K562 (cell line): ENCODE measurements around the gene TRAIP. TPM values are rescaled to one million over a fixed set of nuclear protein-coding genes. Genes with fewer than 3 reads are reported as not detected.

Experiments used
- ATAC-seq: fragments of 200-7000 bp; cut with Tn5 transposase; 3 replicates; pipeline ENCODE4 v1.9.1; 2020; ENCODE audit warnings: moderate library complexity
- BruUV-seq: library from RNA; stranded (reverse); fragments of 400-500 nt; replicated peaks from 2 replicates; lab custom pipeline; 2021; lab: Mats Ljungman, UMichigan
- CTCF ChIA-PET: fragments of 300-600 bp; formaldehyde crosslinking; extraction: SDS; loops from one replicate; lab custom pipeline; 2021; ENCODE audit warnings: low intra/inter-chr PET ratio; lab: Yijun Ruan, JAX
- POLR2A ChIA-PET: fragments of 300-600, 350-650 bp; sonication (Branson Sonifier 250); formaldehyde crosslinking; extraction: SDS; loops from one replicate; lab custom pipeline; 2021; ENCODE audit warnings: antibody characterized with exemption, inconsistent platforms; lab: Yijun Ruan, JAX
- DNase-seq, 4 experiments: peaks; one replicate each; pipeline versions ENCODE4 v3.0.0 to v3.0.0-alpha.2; 2011 to 2018; ENCODE audit warnings: low spot score in 3 of 4, mixed read lengths in 3 of 4; ENCODE audit errors: extremely low read depth in 1 of 4
- FAIRE-seq: peaks from 2 replicates; lab custom pipeline; 2011; peaks lifted over from hg19 to GRCh38; lab: Jason Lieb, UNC
- H2AFZ ChIP-seq: 2 replicates; pipeline ENCODE4 v1.6.0; 2011; ENCODE audit warnings: low read depth, low read length, control low read depth, inconsistent platforms
- H3K27ac ChIP-seq: fragments of 200-600 bp; 3 replicates; pipeline ENCODE4 v1.8.0; 2011; ENCODE audit warnings: low read depth, mild to moderate bottlenecking, control low read depth, inconsistent platforms, low read length, moderate library complexity, mixed read lengths; ENCODE audit errors: extremely low read depth
- H3K27me3 ChIP-seq, 2 experiments: fragments of 300-600 bp in 1 of 2; 2 replicates in 1 of 2; 3 replicates in 1 of 2; pipeline versions ENCODE4 v1.6.0 to v1.8.0; 2011; ENCODE audit warnings: inconsistent platforms in 2 of 2, low read length in 2 of 2, mild to moderate bottlenecking in 1 of 2, mixed read lengths in 1 of 2, moderate library complexity in 1 of 2; ENCODE audit not compliant: control insufficient read depth in 2 of 2, insufficient read depth in 2 of 2
- H3K36me3 ChIP-seq: fragments of 300-600 bp; 3 replicates; pipeline ENCODE4 v1.8.0; 2011; ENCODE audit warnings: mild to moderate bottlenecking, low read length, inconsistent platforms; ENCODE audit not compliant: control insufficient read depth, insufficient read depth
- H3K4me1 ChIP-seq, 2 experiments: fragments of 200-600 bp in 1 of 2; replicated peaks in 1 of 2; 2 replicates in 1 of 2; 3 replicates in 1 of 2; pipeline versions ENCODE4 v1.5.1 to v1.8.0; 2011; ENCODE audit warnings: inconsistent platforms in 2 of 2, low read length in 2 of 2, mild to moderate bottlenecking in 1 of 2, mixed read lengths in 1 of 2, moderate library complexity in 1 of 2; ENCODE audit not compliant: control insufficient read depth in 2 of 2, insufficient read depth in 2 of 2
- H3K4me2 ChIP-seq: 2 replicates; pipeline ENCODE4 v1.6.1; 2011; ENCODE audit warnings: low read length, control low read depth, inconsistent platforms, mixed read lengths; ENCODE audit not compliant: insufficient read depth
- H3K4me3 ChIP-seq: fragments of 200-600 bp; sonication (generic), shearing (Covaris generic); 2 replicates; pipeline ENCODE4 v1.5.1; 2016; ENCODE audit warnings: control low read depth, inconsistent platforms
- H3K79me2 ChIP-seq: fragments of 200-600 bp; 3 replicates; pipeline ENCODE4 v1.8.0; 2011; ENCODE audit warnings: low read length, inconsistent platforms; ENCODE audit not compliant: control insufficient read depth, insufficient read depth
- H3K9ac ChIP-seq, 2 experiments: 2 replicates each; pipeline versions ENCODE4 v1.6.0 to v1.6.1; 2011; ENCODE audit warnings: low read depth in 2 of 2, low read length in 2 of 2, control low read depth in 1 of 2, inconsistent platforms in 1 of 2, mild to moderate bottlenecking in 1 of 2, mixed read lengths in 1 of 2; ENCODE audit not compliant: insufficient read depth in 1 of 2
- H3K9me1 ChIP-seq: one replicate; pipeline ENCODE4 v1.6.0; 2011; ENCODE audit warnings: inconsistent platforms, mild to moderate bottlenecking, low read length, moderate library complexity; ENCODE audit not compliant: control insufficient read depth, insufficient read depth
- H3K9me3 ChIP-seq: replicated peaks from 2 replicates; pipeline ENCODE4 v1.5.1; 2011; ENCODE audit warnings: low read depth, low read length, inconsistent platforms; ENCODE audit not compliant: control insufficient read depth, insufficient read depth
- H4K20me1 ChIP-seq: replicated peaks from 2 replicates; pipeline ENCODE4 v1.6.1; 2011; ENCODE audit warnings: low read length, inconsistent platforms, mixed read lengths; ENCODE audit not compliant: control insufficient read depth, insufficient read depth
- BRD9 ChIP-seq: fragments of 450-650 bp; IDR thresholded peaks from 2 replicates; pipeline ENCODE4 v1.6.1; 2018; ENCODE audit warnings: low read depth; ENCODE audit not compliant: partially characterized antibody
- CREB1 ChIP-seq, 2 experiments: sonication (generic) in 1 of 2; formaldehyde crosslinking in 1 of 2; IDR thresholded peaks; 2 replicates each; pipeline versions ENCODE4 v1.6.1 to v1.8.0; 2012 to 2022; ENCODE audit warnings: inconsistent platforms in 1 of 2, mild to moderate bottlenecking in 1 of 2, missing genetic modification reagents in 1 of 2, moderate library complexity in 1 of 2
- EHMT2 ChIP-seq: fragments of 450-650 bp; IDR thresholded peaks from 2 replicates; pipeline ENCODE4 v1.6.1; 2018; ENCODE audit warnings: antibody characterized with exemption
- ETS2 ChIP-seq: IDR thresholded peaks from 2 replicates; pipeline ENCODE4 v1.6.1; 2016; ENCODE audit warnings: borderline replicate concordance, missing genetic modification characterization, mild to moderate bottlenecking, moderate library complexity, missing compliant biosample characterization; ENCODE audit not compliant: poor library complexity, severe bottlenecking
- MCM3 ChIP-seq: fragments of 450-650 bp; IDR thresholded peaks from 2 replicates; pipeline ENCODE4 v1.6.1; 2016
- NFRKB ChIP-seq: fragments of 450-650 bp; IDR thresholded peaks from 2 replicates; pipeline ENCODE4 v1.6.1; 2016; ENCODE audit warnings: low read depth
- RBM25 ChIP-seq: fragments of 200-400 bp; formaldehyde crosslinking; IDR thresholded peaks from 2 replicates; pipeline ENCODE4 v1.6.1; 2018; ENCODE audit warnings: low read length, low read depth, moderate library complexity; ENCODE audit not compliant: severe bottlenecking
- RFX1 ChIP-seq: fragments of 450-650 bp; IDR thresholded peaks from 2 replicates; pipeline ENCODE4 v1.6.1; 2016; ENCODE audit warnings: mild to moderate bottlenecking, moderate library complexity
- SAP30 ChIP-seq: fragments of 200-600 bp; sonication (generic); IDR thresholded peaks from 2 replicates; pipeline ENCODE4 v1.6.1; 2012; ENCODE audit warnings: borderline replicate concordance, low read depth, mild to moderate bottlenecking, moderate library complexity, low read length, control low read depth, inconsistent platforms; ENCODE audit not compliant: insufficient read depth, poor library complexity, severe bottlenecking
- SRF ChIP-seq, 2 experiments: fragments of 250-450, 450-650 bp in 1 of 2; sonication (Bioruptor Pico) in 1 of 2; sonication (generic) in 1 of 2; formaldehyde crosslinking; IDR thresholded peaks; 2 replicates each; pipeline versions ENCODE4 v1.5.0 to v1.5.1; 2020 to 2022; ENCODE audit warnings: mild to moderate bottlenecking in 1 of 2, missing genetic modification reagents in 1 of 2
- ZBTB40 ChIP-seq, 2 experiments: fragments of 450-650 bp in 1 of 2; sonication (generic) in 1 of 2; formaldehyde crosslinking in 1 of 2; IDR thresholded peaks; 2 replicates each; pipeline versions ENCODE4 v1.7.1 to v1.9.0; 2016 to 2022; ENCODE audit warnings: inconsistent platforms in 1 of 2, mild to moderate bottlenecking in 1 of 2, missing genetic modification reagents in 1 of 2
- ZBTB7A ChIP-seq: IDR thresholded peaks from 2 replicates; pipeline ENCODE4 v1.6.1; 2011; ENCODE audit warnings: low read depth, mild to moderate bottlenecking, low read length, moderate library complexity, borderline replicate concordance; ENCODE audit not compliant: control insufficient read depth
- ZNF12 ChIP-seq: sonication (generic); formaldehyde crosslinking; IDR thresholded peaks from 2 replicates; pipeline ENCODE4 v1.4.0; 2020; ENCODE audit warnings: mild to moderate bottlenecking, missing genetic modification reagents
- WGBS: fragments of 100-300 bp; shearing (Covaris generic); methylation state at CpG from one replicate; pipeline ENCODE4 v1.1.6; 2016; ENCODE audit warnings: low coverage, mixed read lengths; ENCODE audit not compliant: insufficient coverage; ENCODE audit errors: missing lambda C conversion rate; 5-methylcytosine and 5-hydroxymethylcytosine counted together
- in situ Hi-C: fragments of 300-500 bp; cut with MboI; formaldehyde crosslinking; loops from 4 replicates; pipeline ENCODE4 v1.15.0; 2018; ENCODE audit warnings: inconsistent platforms, mixed read lengths
- intact Hi-C: fragments of 100-400 bp; cut with micrococcal nuclease; formaldehyde crosslinking; loops from 2 replicates; pipeline ENCODE4 v1.14.2; 2022
- polyA plus RNA-seq, 8 experiments: library from polyadenylated mRNA; depleted of rRNA in 4 of 8; stranded (reverse) in 5 of 8; unstranded in 3 of 8; fragments of >200 nt; fragmentation: Nextera tagmentation in 2 of 8; fragmentation: Illumina TruSeq in 1 of 8; extraction: Ambion mirVana in 2 of 8; extraction: Trizol in 1 of 8; gene quantifications; 2 replicates each; pipeline versions ENCODE4 v1.2.1 to v1.2.3, GENCODE V29; 2011 to 2014; ENCODE audit warnings: inconsistent platforms in 1 of 8, missing spikeins in 1 of 8
- total RNA-seq, 7 experiments: library from RNA; depleted of rRNA in 6 of 7; stranded (reverse); fragments of >200 nt in 6 of 7; fragmentation: Illumina TruSeq in 2 of 7; extraction: Trizol in 2 of 7; gene quantifications; 2 replicates each; pipeline versions ENCODE4 v1.2.1 to v1.2.3, GENCODE V29; 2011 to 2021; ENCODE audit warnings: low replicate concordance in 1 of 7

The TRAIP gene
- total and polyA plus RNA-seq, 9 of the 15 experiments (the other 6 are each of a cell fraction or from before 2014, with no cell fraction given), result 14.3 to 38.6 (median 21.2) TPM

DNA sequence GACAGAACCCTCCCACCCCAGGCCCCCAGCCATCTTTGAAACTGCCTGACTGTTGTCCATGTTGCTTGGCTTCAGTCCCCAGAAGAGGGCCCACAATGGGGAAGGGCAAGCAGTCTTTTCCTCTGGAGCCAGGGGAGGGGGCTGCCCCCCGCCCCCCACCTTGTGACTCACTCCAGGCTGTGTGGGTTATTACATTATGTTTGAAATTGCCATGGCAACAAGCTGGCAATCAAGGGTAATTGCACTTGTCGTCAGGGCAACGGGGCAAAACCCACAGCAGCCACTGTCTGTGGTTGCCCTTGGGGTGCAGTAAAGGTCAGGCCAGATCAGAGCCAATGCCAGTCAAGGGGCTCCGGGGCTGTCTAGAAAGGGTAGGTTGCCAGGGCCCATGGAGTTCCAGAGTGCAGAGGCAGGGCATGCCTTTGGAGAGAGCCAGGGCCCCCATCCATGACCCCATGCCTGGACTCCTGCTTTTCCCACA, 16.5 kb upstream of the TRAIP start:
- Histone ChIP-seq H3K9me3 (no peaks in the 10 kb centered on the region), H3K9ac (no peak overlapping the region), H3K9me1 (no peaks in the 10 kb centered on the region), H4K20me1 (peaks cover 5% of the 10 kb centered on the region; the same call in 1 of the 2 replicates), H3K79me2 (no peaks in the 10 kb centered on the region), H3K4me3 (no peak overlapping the region), H2AFZ (no peak overlapping the region), H3K36me3 (no peaks in the 10 kb centered on the region), H3K27ac (no peak overlapping the region), H3K27me3 (peaks cover 0 to 15% of the 10 kb centered on the region in 2 experiments; a peak in 2 of 5 replicates), H3K4me2 (no peak overlapping the region), H3K4me1 (peaks cover 0 to 22% of the 10 kb centered on the region in 2 experiments; a peak in 2 of 5 replicates)
- ATAC-seq, result no peak
- BruUV-seq, result no TSS peak
- 0% methylated on average over 2 of the region's 4 CpGs for WGBS
- intact Hi-C loops (no loop called here), in situ Hi-C loops (no loop called here)
- DNase-seq, result no peak
- ChIA-PET POLR2A (interaction anchor here (0.6 to 1.8 kb wide), 4 partner anchors 9 to 75 kb away, joined by 3 to 9 read pairs (median 4); no protein-coding TSS in a partner anchor), CTCF (no interaction called here)
- no peak for FAIRE-seq
- TF ChIP-seq ZBTB40 (IDR thresholded peaks at IDR 0.05) (no peak), ZBTB40 (CRISPR knock-in tag; IDR thresholded peaks at IDR 0.05) (no peak), CREB1 (IDR thresholded peaks at IDR 0.05) (no peak), CREB1 (CRISPR knock-in tag; IDR thresholded peaks at IDR 0.05) (no peak), EHMT2 (no peak), SRF (CRISPR knock-in tag; IDR thresholded peaks at IDR 0.05) (no peak), RFX1 (peak; percentile 66), ZNF12 (CRISPR knock-in tag) (no peak), NFRKB (no peak), ETS2 (tag) (no peak), RBM25 (no peak), MCM3 (no peak), ZBTB7A (peak; percentile 54; the same call in 1 of the 2 replicates), SAP30 (no peak), BRD9 (no peak)
